HG03565 (cell line): Measurements from ENCODE around the gene STXBP6.

ENCODE experiments used
- ATAC-seq: cut with Tn5 transposase; IDR thresholded peaks from one replicate; pipeline ENCODE4 v1.9.1; 2021; ENCODE audit warnings: mild to moderate bottlenecking, moderate library complexity; ENCODE audit not compliant: unreplicated experiment

The STXBP6 gene

GRCh38 chr14:24921903-24922302 is 128.0 kb downstream of the STXBP6 start:
- ATAC-seq = no peak

GRCh38 chr14:24920265-24921075 is 129.5 kb downstream of the STXBP6 start:
- ATAC-seq = no peak

- ATAC-seq = no peak
Observed at GRCh38 chr14:24918822-24919221, 131.1 kb downstream of the STXBP6 start.

- no peak for ATAC-seq
Observed at GRCh38 chr14:24915958-24916595, 133.9 kb downstream of the STXBP6 start.

GRCh38 chr14:24915403-24915921 is 134.5 kb downstream of the STXBP6 start:
- ATAC-seq = no peak

GRCh38 chr14:24913746-24914145 is 136.2 kb downstream of the STXBP6 start:
- ATAC-seq = no peak

- ATAC-seq = no peak
Observed at GRCh38 chr14:24913021-24913420, 136.9 kb downstream of the STXBP6 start.

GRCh38 chr14:24911324-24912109 is 138.4 kb downstream of the STXBP6 start:
- no peak for ATAC-seq

- no peak for ATAC-seq
Observed at GRCh38 chr14:24910408-24910986, 139.4 kb downstream of the STXBP6 start.

GRCh38 chr14:24909523-24910302 is 140.2 kb downstream of the STXBP6 start:
- no peak for ATAC-seq

GRCh38 chr14:24908592-24909236 is 141.2 kb downstream of the STXBP6 start:
- ATAC-seq = no peak

GRCh38 chr14:24904533-24904932 is 145.4 kb downstream of the STXBP6 start:
- no peak for ATAC-seq

GRCh38 chr14:24903337-24903736 is 146.6 kb downstream of the STXBP6 start:
- ATAC-seq = no peak

GRCh38 chr14:24900269-24901100 is 149.5 kb downstream of the STXBP6 start:
- ATAC-seq = no peak

- ATAC-seq = no peak
Observed at GRCh38 chr14:24897793-24898192, 152.2 kb downstream of the STXBP6 start.

- ATAC-seq = no peak
Observed at GRCh38 chr14:24895622-24896021, 154.3 kb downstream of the STXBP6 start.

GRCh38 chr14:24895243-24895583 is 154.7 kb downstream of the STXBP6 start:
- ATAC-seq = no peak

- no peak for ATAC-seq
Observed at GRCh38 chr14:24894583-24895242, 155.2 kb downstream of the STXBP6 start.
